HUES6 (cell line): ENCODE results near the gene ZNF804B.

Experiments
- H3K27ac ChIP-seq: 2 replicates; pipeline ENCODE4 v1.7.0; 2013; ENCODE audit warnings: low read depth, mild to moderate bottlenecking, low read length, inconsistent platforms
- H3K27me3 ChIP-seq: 2 replicates; pipeline ENCODE4 v1.6.1; 2013; ENCODE audit warnings: low read length; ENCODE audit not compliant: control insufficient read depth, insufficient read depth
- H3K36me3 ChIP-seq: 2 replicates; pipeline ENCODE4 v1.6.1; 2013; ENCODE audit warnings: low read length; ENCODE audit not compliant: control insufficient read depth, insufficient read depth
- H3K4me1 ChIP-seq: 2 replicates; pipeline ENCODE4 v1.6.1; 2013; ENCODE audit warnings: low read length; ENCODE audit not compliant: control insufficient read depth, insufficient read depth
- H3K4me3 ChIP-seq: 2 replicates; pipeline ENCODE4 v1.5.1; 2013; ENCODE audit warnings: low read depth, low read length
- H3K9ac ChIP-seq: one replicate; pipeline ENCODE4 v1.6.1; 2013; ENCODE audit warnings: mild to moderate bottlenecking, low read length
- H3K9me3 ChIP-seq: 2 replicates; pipeline ENCODE4 v1.6.1; 2013; ENCODE audit warnings: low read depth, low read length; ENCODE audit not compliant: control insufficient read depth, insufficient read depth

The ZNF804B gene

GRCh38 chr7:89077992-89078391 lies 318.5 kb downstream of the ZNF804B start:
- H3K4me3 ChIP-seq: no peak overlapping the region
- H3K9me3 ChIP-seq: peaks cover 11% of the 10 kb centered on the region
- no peaks in the 10 kb centered on the region for H3K27me3 ChIP-seq
- no peaks in the 10 kb centered on the region for H3K4me1 ChIP-seq
- no peak overlapping the region for H3K9ac ChIP-seq
- no peak overlapping the region for H3K27ac ChIP-seq
- H3K36me3 ChIP-seq: no peaks in the 10 kb centered on the region

GRCh38 chr7:89085580-89085979 lies 326.1 kb downstream of the ZNF804B start:
- H3K27me3 ChIP-seq: no peaks in the 10 kb centered on the region
- H3K4me3 ChIP-seq: no peak overlapping the region
- peaks cover 3% of the 10 kb centered on the region; the same call in 1 of the 2 replicates for H3K4me1 ChIP-seq
- no peak overlapping the region for H3K9ac ChIP-seq
- no peaks in the 10 kb centered on the region for H3K36me3 ChIP-seq
- H3K9me3 ChIP-seq: no peaks in the 10 kb centered on the region
- H3K27ac ChIP-seq: no peak overlapping the region

DNA sequence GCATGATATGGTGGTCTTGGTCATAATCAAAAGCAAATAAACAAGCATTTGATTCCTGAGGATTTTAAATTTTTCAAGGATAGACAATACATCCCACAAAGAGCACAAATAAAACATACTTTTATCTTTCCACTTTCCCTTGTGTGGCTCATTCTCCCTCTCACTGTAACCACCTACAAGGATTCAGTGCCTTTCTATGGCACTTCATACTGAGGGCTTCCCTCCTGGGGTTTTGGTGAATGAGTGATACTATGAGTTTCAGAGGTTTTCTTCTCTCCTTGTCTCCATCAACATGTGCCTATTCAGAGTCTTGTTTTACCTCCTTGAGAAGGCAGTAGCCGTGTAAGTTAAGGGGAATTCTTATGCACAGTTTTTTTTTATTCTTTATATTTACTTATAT lies 332.1 kb downstream of the ZNF804B start:
- H3K4me3 ChIP-seq: no peak overlapping the region
- no peaks in the 10 kb centered on the region for H3K27me3 ChIP-seq
- H3K4me1 ChIP-seq: peaks cover 15% of the 10 kb centered on the region; the same call in 1 of the 2 replicates
- no peak overlapping the region; the same call in 1 of the 2 replicates for H3K27ac ChIP-seq
- H3K36me3 ChIP-seq: no peaks in the 10 kb centered on the region
- no peak overlapping the region for H3K9ac ChIP-seq
- no peaks in the 10 kb centered on the region for H3K9me3 ChIP-seq

- peaks cover 15% of the 10 kb centered on the region; the same call in 1 of the 2 replicates for H3K4me1 ChIP-seq
- H3K36me3 ChIP-seq: no peaks in the 10 kb centered on the region
Measured at GRCh38 chr7:89094269-89094668, 334.8 kb downstream of the ZNF804B start.

DNA sequence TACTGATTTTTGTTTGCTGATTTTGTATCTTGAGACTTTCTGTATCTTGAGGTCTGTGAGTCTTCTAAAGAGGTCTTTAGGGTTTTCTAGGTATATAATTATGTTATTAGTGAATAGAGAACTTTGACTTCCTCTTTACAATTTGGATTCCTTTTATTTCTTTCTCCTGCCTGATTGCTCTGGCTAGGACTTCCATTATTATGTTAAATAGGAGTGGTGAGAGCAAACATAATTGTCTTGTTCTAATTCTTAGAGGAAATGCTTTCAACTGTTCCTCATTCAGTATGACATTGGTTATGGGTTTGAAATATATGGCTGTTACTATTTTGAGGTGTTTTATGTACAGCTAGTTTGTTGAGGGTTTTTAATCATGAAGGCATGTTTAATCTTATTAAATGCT lies 344.1 kb downstream of the ZNF804B start:
- no peaks in the 10 kb centered on the region for H3K36me3 ChIP-seq
- H3K27me3 ChIP-seq: no peaks in the 10 kb centered on the region
- H3K9me3 ChIP-seq: no peaks in the 10 kb centered on the region
- peaks cover 8% of the 10 kb centered on the region; the same call in 1 of the 2 replicates for H3K4me1 ChIP-seq
- no peak overlapping the region for H3K27ac ChIP-seq
- H3K4me3 ChIP-seq: no peak overlapping the region
- no peak overlapping the region for H3K9ac ChIP-seq

More at GRCh38 chr7:89094269-89094668, 334.8 kb downstream of the ZNF804B start:
- Histone ChIP-seq H3K9me3 (no peaks in the 10 kb centered on the region), H3K27ac (no peak overlapping the region), H3K9ac (no peak overlapping the region), H3K27me3 (no peaks in the 10 kb centered on the region), H3K4me3 (no peak overlapping the region)

- H3K4me1 ChIP-seq: peaks cover 8% of the 10 kb centered on the region; the same call in 1 of the 2 replicates
- H3K27me3 ChIP-seq: no peaks in the 10 kb centered on the region
- H3K27ac ChIP-seq: no peak overlapping the region
- H3K9me3 ChIP-seq: no peaks in the 10 kb centered on the region
- no peaks in the 10 kb centered on the region for H3K36me3 ChIP-seq
- no peak overlapping the region for H3K9ac ChIP-seq
- no peak overlapping the region for H3K4me3 ChIP-seq
Measured at GRCh38 chr7:89104748-89105685, 345.5 kb downstream of the ZNF804B start.

- no peaks in the 10 kb centered on the region for H3K27me3 ChIP-seq
- H3K4me3 ChIP-seq: no peak overlapping the region
- no peak overlapping the region for H3K9ac ChIP-seq
- H3K9me3 ChIP-seq: no peaks in the 10 kb centered on the region
- H3K4me1 ChIP-seq: no peaks in the 10 kb centered on the region
- no peaks in the 10 kb centered on the region for H3K36me3 ChIP-seq
- no peak overlapping the region for H3K27ac ChIP-seq
Measured at GRCh38 chr7:89123871-89124270, 364.4 kb downstream of the ZNF804B start.

GRCh38 chr7:89129600-89130375 lies 370.3 kb downstream of the ZNF804B start:
- H3K27ac ChIP-seq: no peak overlapping the region
- H3K36me3 ChIP-seq: no peaks in the 10 kb centered on the region
- H3K4me3 ChIP-seq: no peak overlapping the region
- no peaks in the 10 kb centered on the region for H3K27me3 ChIP-seq
- no peak overlapping the region for H3K9ac ChIP-seq
- H3K4me1 ChIP-seq: no peaks in the 10 kb centered on the region
- no peaks in the 10 kb centered on the region for H3K9me3 ChIP-seq

GRCh38 chr7:89133357-89133756 lies 373.9 kb downstream of the ZNF804B start:
- no peak overlapping the region for H3K27ac ChIP-seq
- H3K9me3 ChIP-seq: no peaks in the 10 kb centered on the region
- H3K4me1 ChIP-seq: no peaks in the 10 kb centered on the region
- no peaks in the 10 kb centered on the region for H3K36me3 ChIP-seq
- no peaks in the 10 kb centered on the region for H3K27me3 ChIP-seq
- H3K9ac ChIP-seq: no peak overlapping the region
- H3K4me3 ChIP-seq: no peak overlapping the region

DNA sequence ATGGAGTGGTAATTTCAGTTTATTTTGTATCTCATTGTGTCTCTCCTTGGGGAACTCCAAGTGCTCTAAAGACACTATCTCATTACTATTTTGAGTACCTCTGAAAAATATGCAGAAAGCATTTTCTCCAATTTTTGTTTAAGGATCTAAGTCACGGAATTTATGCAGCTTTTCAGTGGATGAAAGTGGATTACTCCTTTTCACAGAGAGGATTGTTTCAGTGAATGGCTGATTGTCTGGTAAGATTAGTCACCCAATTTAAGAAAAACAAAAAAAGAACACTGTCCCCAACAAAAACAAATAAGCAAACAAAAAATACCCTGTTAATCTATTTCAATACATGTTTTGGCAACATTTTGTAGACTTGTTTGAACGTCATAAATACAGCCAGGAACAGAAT lies 374.3 kb downstream of the ZNF804B start:
- Histone ChIP-seq H3K27me3 (no peaks in the 10 kb centered on the region), H3K4me1 (no peaks in the 10 kb centered on the region), H3K36me3 (no peaks in the 10 kb centered on the region), H3K9me3 (no peaks in the 10 kb centered on the region), H3K27ac (no peak overlapping the region), H3K9ac (no peak overlapping the region), H3K4me3 (no peak overlapping the region)

GRCh38 chr7:89145801-89146200 lies 386.3 kb downstream of the ZNF804B start:
- H3K4me3 ChIP-seq: no peak overlapping the region
- H3K27ac ChIP-seq: no peak overlapping the region
- H3K9ac ChIP-seq: no peak overlapping the region
- H3K9me3 ChIP-seq: no peaks in the 10 kb centered on the region
- H3K27me3 ChIP-seq: no peaks in the 10 kb centered on the region
- H3K4me1 ChIP-seq: no peaks in the 10 kb centered on the region; the same call in 1 of the 2 replicates
- no peaks in the 10 kb centered on the region for H3K36me3 ChIP-seq
